HT-29 (cell line): ENCODE measurements around the gene DAZAP1. TPM values are rescaled to one million over a fixed set of nuclear protein-coding genes. Genes with fewer than 3 reads are reported as not detected.

Experiments used
- DNase-seq: peaks from one replicate; pipeline ENCODE4 v3.0.0-alpha.2; 2015; ENCODE audit warnings: low spot score
- total RNA-seq: library from RNA; depleted of rRNA; stranded (reverse); fragments of >200 nt; shearing (Covaris generic); gene quantifications from 2 replicates; pipeline ENCODE4 v1.2.3, GENCODE V29; 2014

Gene DAZAP1
- total RNA-seq, 1 experiment from 2014 or later: 234 TPM

- DNase-seq: peak; percentile 96
These were observed 48.1 kb downstream of the DAZAP1 start for GRCh38 chr19:1455336-1456120.

GRCh38 chr19:1456121-1456900 is 48.9 kb downstream of the DAZAP1 start:
- DNase-seq: no peak

- peak; percentile 23 for DNase-seq
These were observed 49.8 kb downstream of the DAZAP1 start for GRCh38 chr19:1457031-1457739.

- DNase-seq: no peak
These were observed 50.5 kb downstream of the DAZAP1 start for GRCh38 chr19:1457892-1458291.

- no peak for DNase-seq
These were observed 52.1 kb downstream of the DAZAP1 start for GRCh38 chr19:1459479-1459878.

GRCh38 chr19:1460033-1460995 is 52.9 kb downstream of the DAZAP1 start:
- DNase-seq: no peak

- DNase-seq: no peak
These were observed 54.5 kb downstream of the DAZAP1 start for GRCh38 chr19:1461862-1462261.

GRCh38 chr19:1465191-1466016 is 58.0 kb downstream of the DAZAP1 start:
- DNase-seq: peak; percentile 56

GRCh38 chr19:1466018-1466460 is 58.7 kb downstream of the DAZAP1 start:
- DNase-seq: no peak

- no peak for DNase-seq
These were observed 59.3 kb downstream of the DAZAP1 start for GRCh38 chr19:1466461-1467214.

GRCh38 chr19:1467215-1467489 is 59.8 kb downstream of the DAZAP1 start:
- DNase-seq: no peak

GRCh38 chr19:1467490-1468273 is 60.3 kb downstream of the DAZAP1 start:
- no peak for DNase-seq

GRCh38 chr19:1468274-1468820 is 61.0 kb downstream of the DAZAP1 start:
- DNase-seq: no peak

- no peak for DNase-seq
These were observed 61.5 kb downstream of the DAZAP1 start for GRCh38 chr19:1468821-1469254.

GRCh38 chr19:1469255-1470054 is 62.1 kb downstream of the DAZAP1 start:
- no peak for DNase-seq

- no peak for DNase-seq
These were observed 62.6 kb downstream of the DAZAP1 start for GRCh38 chr19:1470055-1470304.

- DNase-seq: no peak
These were observed 63.1 kb downstream of the DAZAP1 start for GRCh38 chr19:1470305-1471009.
